ENCODE measurements around the gene NDFIP1. TPM values are rescaled to one million over a fixed set of nuclear protein-coding genes. Genes with fewer than 3 reads are reported as not detected.

NDFIP1 gene
- total RNA-seq, 4 donors from 2014 or later = 60.4 to 73.6 (median 64.6) TPM

DNA sequence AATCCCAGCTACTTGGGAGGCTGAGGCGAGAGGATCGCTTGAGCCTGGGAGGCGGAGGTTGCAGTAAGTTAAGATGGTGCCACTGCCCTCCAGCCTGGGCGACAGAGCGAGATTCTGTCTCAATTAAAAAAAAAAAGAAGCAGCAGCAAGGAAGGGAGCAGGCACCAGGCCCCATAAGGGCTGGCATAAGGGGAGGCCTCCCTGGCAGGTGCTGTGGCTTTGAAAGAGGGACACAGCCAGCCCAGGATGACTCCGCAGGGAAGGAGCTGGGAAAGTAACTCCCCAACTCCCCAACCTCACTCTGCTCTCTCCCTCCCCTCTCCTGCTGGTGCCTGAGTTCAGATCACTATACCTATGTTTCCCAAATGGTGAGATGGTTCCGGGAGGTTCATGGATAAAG, 70.1 kb downstream of the NDFIP1 start:
- TF ChIP-seq, protein P1, sequence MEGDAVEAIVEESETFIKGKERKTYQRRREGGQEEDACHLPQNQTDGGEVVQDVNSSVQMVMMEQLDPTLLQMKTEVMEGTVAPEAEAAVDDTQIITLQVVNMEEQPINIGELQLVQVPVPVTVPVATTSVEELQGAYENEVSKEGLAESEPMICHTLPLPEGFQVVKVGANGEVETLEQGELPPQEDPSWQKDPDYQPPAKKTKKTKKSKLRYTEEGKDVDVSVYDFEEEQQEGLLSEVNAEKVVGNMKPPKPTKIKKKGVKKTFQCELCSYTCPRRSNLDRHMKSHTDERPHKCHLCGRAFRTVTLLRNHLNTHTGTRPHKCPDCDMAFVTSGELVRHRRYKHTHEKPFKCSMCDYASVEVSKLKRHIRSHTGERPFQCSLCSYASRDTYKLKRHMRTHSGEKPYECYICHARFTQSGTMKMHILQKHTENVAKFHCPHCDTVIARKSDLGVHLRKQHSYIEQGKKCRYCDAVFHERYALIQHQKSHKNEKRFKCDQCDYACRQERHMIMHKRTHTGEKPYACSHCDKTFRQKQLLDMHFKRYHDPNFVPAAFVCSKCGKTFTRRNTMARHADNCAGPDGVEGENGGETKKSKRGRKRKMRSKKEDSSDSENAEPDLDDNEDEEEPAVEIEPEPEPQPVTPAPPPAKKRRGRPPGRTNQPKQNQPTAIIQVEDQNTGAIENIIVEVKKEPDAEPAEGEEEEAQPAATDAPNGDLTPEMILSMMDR (IDR thresholded peaks at IDR 0.05) = no peak
- no peak for DNase-seq (ENCODE audit: low spot score)

GRCh38 chr5:142179776-142180387, 71.3 kb downstream of the NDFIP1 start:
- ATAC-seq (ENCODE audit: low FRiP score) (no peak), DNase-seq (ENCODE audit: low spot score) (no peak)
- TF ChIP-seq, protein P1 (IDR thresholded peaks at IDR 0.05) = no peak

More for the DNA sequence above, 70.1 kb downstream of the NDFIP1 start:
- no peak for ATAC-seq (ENCODE audit: low FRiP score)

DNA sequence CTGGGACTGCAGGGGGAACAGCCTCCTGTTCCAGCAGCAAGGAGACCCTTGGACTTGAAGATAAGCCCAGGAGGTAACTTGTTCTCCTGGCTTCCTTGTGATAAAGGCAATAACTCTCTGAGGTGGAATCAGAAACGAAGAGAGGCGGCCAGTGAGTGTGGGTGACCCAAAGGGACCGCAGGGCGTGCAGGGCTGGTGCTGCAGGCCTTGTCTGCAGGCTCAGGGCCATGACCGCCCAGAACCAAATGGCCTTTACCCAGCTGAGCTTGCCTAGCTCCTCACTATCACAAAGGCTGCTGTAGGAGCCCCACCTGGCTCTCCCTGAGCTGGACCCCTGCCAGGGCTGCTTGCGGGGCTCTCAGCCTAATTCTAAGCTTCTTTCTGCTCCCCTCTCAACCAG, 72.5 kb downstream of the NDFIP1 start:
- no peak for ATAC-seq (ENCODE audit: low FRiP score)
- TF ChIP-seq, protein P1 (IDR thresholded peaks at IDR 0.05) = no peak
- DNase-seq (ENCODE audit: low spot score) = no peak

DNA sequence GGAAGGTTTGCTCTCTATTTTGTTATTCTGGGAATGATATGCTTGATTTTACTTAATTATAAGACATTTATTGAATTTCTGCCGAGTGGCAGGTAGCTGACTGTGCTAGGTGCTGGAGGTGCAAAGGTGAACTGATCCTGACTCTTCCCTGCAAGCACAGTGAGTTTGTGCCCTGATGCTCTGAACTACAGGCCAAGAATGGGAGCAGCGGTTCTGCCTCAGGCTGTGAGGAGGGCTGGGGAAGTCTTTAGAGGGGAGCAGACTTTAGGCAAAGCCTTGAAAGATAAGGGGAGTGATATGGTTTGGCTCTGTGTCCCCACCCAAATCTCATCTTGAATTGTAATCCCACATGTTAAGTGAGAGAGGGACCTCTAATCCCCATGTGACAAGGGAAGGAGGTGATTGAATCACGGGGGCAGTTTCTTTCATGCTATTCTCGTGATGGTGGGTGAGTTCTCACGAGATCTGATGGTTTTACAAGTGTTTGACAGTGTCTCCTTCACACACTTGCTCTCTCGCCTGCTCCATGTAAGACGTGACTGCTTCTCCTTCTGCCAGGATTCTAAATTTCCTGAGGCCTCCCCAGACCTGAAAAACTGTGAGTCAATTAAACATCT, 73.1 kb downstream of the NDFIP1 start:
- no peak for ATAC-seq (ENCODE audit: low FRiP score)
- TF ChIP-seq, protein P1 (IDR thresholded peaks at IDR 0.05) = no peak
- no peak for DNase-seq (ENCODE audit: low spot score)

DNA sequence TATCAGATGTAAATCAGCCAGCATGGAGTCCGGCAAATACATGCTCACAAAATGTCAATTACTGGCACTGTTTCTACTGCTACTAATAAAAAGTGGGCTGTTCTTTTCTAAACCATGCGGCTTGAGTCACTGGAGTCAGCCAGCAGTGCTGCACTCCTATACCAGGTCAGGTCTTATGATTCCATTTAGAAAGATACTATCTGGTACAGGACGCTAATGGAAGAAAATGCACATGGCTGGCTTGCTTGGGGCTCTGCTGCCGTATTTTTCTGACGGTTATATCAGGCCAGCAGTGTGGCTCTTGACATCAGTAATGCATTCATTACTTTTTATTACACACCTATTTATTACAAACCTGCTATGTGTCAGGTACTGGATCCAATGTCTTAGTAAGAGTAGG, 74.3 kb downstream of the NDFIP1 start:
- no peak for ATAC-seq (ENCODE audit: low FRiP score)
- TF ChIP-seq, protein P1 (IDR thresholded peaks at IDR 0.05) = no peak
- DNase-seq (ENCODE audit: low spot score) = no peak

DNA sequence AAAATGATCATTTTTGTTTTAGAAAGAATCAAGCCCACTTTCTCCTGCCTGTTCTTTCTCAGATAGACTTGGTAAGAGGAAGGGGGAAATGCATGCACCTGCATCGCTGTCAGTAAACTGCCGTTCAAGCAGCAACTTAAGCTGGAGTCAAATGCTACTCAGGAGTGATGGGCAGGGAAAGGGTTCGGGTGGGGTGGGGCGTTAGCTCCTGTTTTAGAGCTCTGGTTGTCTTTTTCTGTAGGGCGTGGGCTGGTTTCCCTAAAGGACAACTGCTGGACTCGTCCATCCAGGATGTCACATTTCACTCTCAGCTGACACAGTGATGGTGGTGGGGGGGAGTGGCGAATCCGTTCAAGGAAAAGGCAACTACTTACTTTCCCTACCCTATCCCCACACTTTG, 75.0 kb downstream of the NDFIP1 start:
- ATAC-seq (ENCODE audit: low FRiP score) = no peak
- DNase-seq (ENCODE audit: low spot score) = no peak
- TF ChIP-seq, protein P1 (IDR thresholded peaks at IDR 0.05) = no peak

- no peak for ATAC-seq (ENCODE audit: low FRiP score)
- TF ChIP-seq, protein P1 (IDR thresholded peaks at IDR 0.05) = no peak
- DNase-seq (ENCODE audit: low spot score) = no peak
These were observed 76.4 kb downstream of the NDFIP1 start for GRCh38 chr5:142184988-142185387.
